GM20431 (cell line): Measurements from ENCODE around the gene TFAP2C.
"Not testable (repeated sequence)": the region's sequence is repeated elsewhere in the genome, so short reads cannot be mapped to it uniquely, and the experiment has no call there.

Experiments
- in situ Hi-C: fragments of 300-500 bp; cut with MseI, MboI; formaldehyde crosslinking; loops from one replicate; pipeline ENCODE4 v1.15.0; 2020; ENCODE audit warnings: low sequenced_read_pairs; ENCODE audit not compliant: unreplicated experiment

TFAP2C gene

DNA sequence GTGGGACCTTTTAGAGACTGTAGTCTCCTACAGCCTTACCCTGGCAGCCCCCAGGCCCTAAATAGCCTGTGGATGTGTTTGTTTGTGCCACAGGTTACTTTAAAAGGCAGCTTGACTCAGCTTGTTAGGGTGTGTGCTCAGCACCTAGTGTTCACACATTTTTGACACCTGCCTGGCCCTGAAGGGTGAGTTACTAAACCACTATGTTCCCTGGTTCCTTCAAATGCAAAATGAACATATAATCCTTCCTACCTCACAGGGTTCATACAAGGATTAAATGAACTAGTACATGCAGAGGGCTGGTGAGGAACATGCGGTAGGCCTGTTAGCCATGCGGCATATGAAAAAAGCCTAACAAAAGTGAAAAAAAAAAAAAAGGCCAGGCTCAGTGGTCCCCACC is 14.9 kb upstream of the TFAP2C start:
- in situ Hi-C loops = no loop called here

- in situ Hi-C loops = no loop called here
Measured at GRCh38 chr20:56616716-56617115, 12.4 kb upstream of the TFAP2C start.

- in situ Hi-C loops = no loop called here
Measured at GRCh38 chr20:56617489-56617888, 11.6 kb upstream of the TFAP2C start.

GRCh38 chr20:56621730-56622129 is 7.4 kb upstream of the TFAP2C start:
- in situ Hi-C loops = no loop called here

- in situ Hi-C loops = not testable (repeated sequence)
Measured at GRCh38 chr20:56623930-56624329, 5.2 kb upstream of the TFAP2C start.

DNA sequence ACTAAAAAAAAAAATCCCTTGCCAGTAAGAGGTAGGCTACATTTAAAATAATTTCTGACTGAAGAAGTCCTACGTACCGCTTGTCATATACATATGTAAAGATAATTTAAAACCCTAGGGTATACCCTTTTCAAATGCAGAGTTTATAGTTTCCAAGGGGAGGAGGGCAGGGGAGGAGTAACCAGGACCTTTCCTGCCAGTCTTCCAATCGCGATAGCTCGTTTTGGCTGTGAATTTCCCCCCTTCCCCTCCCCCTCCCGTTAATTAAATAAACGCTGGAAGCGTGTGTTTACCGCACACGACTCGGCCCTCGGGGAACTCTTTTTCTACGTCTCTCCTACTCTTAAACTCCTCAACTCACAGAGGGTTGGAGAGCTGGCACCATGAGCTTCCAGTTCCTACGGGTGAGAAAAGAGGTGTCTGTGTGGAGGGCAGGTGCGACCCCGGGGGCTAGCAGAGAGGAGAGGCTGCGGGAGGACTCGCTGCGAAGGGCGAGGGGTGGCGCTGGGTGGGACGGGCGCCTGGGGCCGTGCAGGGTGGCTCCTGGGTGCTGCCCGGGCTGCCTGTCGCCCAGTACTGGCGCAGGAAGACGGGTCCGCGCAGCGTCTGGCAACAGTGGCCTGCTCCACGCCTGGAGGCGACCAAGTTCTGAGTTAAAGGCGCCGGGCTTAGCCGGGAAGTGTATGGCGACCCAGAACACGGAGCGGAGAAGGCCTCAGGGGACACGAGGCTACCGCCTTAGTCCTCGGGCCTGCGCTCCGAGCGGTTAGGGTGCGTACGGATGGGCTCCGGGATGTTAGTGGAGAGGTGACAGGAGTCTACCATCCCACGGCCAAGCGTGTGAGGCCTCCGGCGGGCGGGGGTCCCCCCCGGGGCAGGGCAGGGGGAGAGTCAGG is 4.1 kb upstream of the TFAP2C start:
- in situ Hi-C loops = no loop called here

DNA sequence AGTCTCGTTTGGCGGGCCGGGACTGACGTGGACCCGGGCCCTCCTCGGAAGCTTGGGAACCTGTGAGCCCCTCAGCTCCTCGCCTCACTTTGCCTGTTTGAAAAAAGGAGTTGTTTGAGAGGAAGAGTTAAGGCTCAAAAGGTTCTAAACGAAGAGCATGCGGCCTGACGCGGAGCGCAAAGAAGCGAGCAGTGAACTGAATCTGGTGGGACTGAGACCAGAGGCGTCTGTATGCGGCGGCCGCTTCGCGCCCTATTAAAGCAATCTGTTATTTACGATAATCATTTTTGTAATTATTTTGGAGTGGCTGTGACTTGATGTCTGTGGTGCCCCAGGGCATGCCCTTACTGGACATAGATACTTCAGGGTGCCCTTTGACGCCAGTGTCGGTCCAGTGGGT is 3.3 kb upstream of the TFAP2C start:
- in situ Hi-C loops = no loop called here

- in situ Hi-C loops = no loop called here
Measured at GRCh38 chr20:56626367-56627121, 2.6 kb upstream of the TFAP2C start.

DNA sequence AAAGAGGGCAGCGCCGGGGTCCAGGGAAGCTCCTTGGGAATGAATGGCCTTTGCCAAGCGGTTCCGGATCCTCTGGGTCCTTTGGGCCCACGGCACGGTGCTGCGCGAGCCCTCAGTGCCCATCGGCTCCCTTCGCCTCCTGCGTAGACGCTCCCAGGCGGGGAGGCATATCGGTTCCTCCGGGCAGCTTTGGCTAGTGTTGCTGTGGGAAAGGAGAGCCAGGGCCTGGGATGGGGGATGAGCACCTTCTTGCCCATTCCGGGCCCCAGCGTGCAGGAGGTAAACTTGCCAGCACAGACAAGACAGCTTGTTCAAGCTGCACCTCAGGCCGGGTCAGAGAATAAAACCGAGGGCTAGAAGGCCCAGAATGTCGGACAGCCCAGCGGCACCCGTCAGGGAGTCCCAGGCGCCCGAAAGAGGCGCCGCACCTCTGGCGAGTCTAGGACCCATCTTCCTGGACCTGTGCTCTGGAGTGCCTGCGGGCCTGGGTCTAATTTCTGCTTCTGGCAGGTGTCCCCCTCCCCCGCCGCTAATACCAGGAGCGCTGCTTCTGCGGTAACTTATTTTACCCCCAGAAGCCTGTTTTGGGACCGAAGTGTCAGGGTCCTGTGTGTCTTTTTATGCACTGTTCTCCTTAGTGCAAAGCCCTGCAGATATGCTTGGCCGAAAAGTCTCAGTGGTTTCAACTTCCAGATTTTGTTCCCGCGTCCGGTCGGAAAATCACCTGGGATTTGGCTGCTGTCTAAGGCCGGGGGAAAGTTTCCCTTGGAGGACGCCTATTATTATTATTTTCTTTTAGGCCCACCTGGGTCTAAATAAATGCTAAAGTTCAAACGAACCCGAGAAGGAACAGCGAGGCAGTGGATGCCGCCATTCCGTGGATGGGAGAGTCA is 1.7 kb upstream of the TFAP2C start:
- in situ Hi-C loops = no loop called here

GRCh38 chr20:56628015-56628872 is 862 bp upstream of the TFAP2C start:
- in situ Hi-C loops = no loop called here

DNA sequence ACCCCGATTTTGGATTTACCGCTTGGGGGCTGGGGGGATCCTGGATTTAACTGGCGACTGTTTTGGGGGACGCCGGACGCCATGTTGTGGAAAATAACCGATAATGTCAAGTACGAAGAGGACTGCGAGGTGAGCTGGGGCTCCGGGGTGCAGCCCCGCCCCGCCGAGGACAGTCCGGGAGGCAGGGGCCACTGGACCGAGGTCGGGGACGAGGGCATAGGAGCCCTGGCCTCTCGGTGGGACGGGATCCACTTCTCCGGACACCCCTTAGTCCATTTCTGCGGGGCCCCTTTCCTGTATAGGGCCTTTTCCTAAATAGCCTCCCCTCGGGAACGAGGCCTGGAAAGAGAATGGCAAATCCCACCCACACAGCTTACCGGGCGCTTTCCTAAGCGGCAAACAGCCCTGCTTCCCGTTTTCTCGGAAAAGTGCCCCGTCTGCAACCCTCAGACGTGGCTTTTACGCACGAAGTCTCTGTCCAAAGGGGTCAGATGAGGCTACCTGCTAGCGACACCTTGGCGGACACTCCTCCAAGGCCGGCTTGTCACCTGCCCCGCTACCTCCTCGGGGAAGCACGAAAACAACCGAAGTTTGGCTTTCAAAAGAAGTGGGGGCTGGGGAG is 469 bp downstream of the TFAP2C start:
- in situ Hi-C loops = no loop called here

- in situ Hi-C loops = no loop called here
Measured at GRCh38 chr20:56630086-56630493, 984 bp downstream of the TFAP2C start.

GRCh38 chr20:56630506-56631317 is 1.6 kb downstream of the TFAP2C start:
- in situ Hi-C loops = no loop called here

GRCh38 chr20:56631318-56631989 is 2.3 kb downstream of the TFAP2C start:
- in situ Hi-C loops = no loop called here

DNA sequence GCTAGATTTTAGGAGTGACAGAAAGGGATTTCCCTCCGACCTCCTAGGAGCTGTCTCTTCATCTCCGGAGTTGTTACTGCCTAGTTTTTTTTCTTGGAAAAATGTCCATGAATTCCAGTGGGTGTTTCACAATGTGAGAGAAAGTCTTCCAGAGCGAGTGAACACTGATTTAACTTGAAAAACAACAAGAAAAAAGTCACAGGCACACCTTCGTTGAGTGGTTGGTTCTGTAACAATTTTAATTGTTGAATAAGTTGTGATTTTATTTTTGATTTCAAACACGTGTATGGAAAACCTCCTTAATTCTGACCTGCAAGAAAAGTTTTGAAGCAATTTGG is 2.9 kb downstream of the TFAP2C start:
- in situ Hi-C loops = no loop called here

- in situ Hi-C loops = no loop called here
Measured at GRCh38 chr20:56634307-56634706, 5.2 kb downstream of the TFAP2C start.

DNA sequence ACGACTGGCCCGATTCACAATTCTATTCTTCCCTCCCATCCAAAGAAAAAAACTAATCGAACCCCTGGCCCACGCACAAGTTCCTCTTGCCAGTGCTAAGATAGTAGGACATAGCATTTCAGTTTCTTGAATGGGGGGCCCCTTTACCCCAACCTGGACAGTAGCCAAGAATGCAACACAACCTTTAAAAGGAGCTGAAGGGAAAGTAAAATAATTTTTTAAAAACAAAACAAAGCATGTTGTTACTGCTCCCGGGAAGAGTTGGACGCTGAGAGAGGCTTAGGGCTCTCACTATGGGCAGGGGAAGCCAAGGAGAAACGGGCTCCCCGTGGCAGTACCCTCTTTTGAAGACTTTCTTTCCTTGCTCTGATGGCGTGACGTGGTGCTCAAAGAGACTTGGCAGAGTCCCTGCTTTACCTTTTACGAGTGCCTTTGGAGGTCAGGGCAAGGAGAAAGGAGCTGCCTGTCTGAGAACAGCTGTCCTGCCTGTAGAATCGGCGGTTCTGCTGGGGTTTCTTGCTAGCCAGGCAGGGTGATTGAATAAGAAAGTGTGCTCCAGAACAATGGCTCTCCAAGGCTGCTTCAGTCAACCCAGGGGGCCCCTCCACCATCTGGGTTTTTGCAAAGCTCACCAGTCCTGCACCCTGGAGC is 5.8 kb downstream of the TFAP2C start:
- in situ Hi-C loops = no loop called here
